ENCODE results near the gene OTUD7B.

Gene OTUD7B

DNA sequence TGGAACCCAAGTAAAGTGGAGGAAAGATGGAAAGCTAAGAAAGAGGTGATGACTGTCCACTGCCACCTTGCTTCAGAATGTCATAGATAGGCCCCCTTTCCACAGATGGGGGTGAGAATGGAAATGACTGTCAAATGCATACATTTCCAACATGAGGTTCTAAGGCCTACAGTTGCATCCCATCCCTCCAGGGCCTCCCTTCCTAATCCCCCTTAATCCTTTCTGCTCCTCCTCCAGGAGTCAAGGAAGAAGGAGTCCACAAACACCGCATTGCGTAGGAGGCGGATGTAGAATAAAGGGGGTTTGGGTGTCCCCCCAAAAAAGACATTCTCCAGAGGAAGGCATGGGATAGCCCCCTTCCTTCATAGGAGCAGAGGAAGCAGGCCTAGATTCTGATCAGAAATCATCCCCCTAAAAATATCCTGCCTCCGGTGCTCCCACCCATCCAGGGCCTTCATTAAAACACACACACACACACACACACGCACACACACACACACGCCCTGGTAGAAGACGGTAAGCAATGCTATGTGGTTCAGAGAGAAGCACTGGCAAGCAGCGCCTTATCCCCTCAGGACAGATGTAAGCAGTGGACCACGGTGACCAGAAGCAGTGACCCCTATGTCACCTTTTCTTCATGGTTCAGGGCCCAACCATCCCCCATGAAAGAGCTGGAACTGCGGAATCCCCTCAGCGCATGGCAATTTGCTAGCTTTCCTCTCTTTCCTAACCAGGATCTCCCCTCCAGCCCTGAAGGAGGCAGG, 94.9 kb downstream of the OTUD7B start:
- no peak for DNase-seq

DNA sequence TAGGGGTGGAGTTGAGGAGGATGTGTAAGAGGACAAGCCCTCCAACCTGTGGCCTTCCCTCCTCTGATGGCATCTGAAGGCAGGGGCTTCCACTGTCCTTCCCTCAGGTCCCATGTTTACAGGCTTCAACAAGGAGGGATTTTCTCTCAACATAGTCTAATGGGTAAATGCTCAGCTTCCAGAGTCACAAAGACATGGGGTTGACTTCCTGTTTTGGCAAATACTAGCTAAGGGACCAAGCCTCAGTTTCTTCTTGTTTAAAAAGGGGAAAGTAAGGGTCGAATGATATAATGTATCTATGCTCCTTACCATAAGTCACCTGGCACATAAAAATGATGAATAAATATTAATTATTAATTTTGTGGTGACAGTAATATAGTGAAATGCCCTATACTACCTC, 96.0 kb downstream of the OTUD7B start:
- no peak for DNase-seq

DNA sequence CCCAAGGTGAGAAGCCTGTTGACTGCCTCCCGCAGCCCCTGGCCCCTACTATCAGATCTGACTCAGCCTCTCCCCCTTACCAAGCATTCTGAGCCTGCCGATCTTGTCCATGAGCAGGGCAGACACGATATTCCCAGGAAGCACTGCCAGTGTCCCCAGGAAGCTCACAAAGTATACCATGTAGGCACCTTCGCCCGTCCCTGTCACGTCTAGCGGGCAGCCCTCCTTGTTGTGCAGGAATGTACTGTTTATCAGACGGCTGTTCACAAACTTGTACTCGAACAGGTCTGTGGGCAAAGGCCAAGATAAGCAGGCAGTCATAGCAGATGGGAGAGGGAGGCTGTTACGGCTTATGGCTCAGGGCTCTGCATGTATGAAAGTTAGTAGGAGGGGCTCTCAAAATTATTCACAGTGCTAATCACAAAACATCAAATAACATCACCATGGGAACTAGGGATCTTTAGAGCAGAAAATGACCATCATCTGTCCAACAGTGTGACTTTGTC, 103.9 kb downstream of the OTUD7B start:
- DNase-seq, result no peak

DNA sequence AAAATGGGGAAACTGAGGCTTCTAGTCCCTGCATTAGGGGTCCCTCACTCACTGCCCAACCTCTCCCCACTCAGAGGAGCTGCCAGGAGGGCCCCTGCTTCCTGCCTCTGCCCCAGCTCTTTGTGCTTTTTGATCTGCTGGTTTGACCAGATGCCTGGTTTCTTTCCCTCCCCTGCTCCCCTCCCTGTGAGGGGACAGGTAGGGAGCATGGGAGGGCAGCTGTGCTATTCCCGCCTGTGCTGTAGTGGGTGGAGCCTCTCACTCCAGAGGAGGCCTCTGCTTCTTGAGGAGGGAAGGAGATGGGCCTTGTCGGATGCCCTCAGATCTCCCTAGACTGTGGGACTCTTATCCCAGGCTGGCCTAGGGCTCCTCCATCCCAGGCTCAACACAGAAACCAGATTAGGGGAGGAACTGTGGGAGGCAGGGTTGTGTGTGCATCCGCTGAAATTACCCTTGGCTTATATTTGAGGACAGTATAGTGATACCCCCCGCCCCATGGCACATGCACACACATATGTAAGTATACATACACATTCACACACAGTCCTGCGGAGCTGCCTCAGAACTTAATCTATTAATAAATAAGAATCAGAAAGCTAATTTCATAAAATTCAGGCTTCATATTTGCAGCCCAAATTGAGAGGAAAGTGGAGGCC, 106.6 kb downstream of the OTUD7B start:
- no peak for DNase-seq

DNA sequence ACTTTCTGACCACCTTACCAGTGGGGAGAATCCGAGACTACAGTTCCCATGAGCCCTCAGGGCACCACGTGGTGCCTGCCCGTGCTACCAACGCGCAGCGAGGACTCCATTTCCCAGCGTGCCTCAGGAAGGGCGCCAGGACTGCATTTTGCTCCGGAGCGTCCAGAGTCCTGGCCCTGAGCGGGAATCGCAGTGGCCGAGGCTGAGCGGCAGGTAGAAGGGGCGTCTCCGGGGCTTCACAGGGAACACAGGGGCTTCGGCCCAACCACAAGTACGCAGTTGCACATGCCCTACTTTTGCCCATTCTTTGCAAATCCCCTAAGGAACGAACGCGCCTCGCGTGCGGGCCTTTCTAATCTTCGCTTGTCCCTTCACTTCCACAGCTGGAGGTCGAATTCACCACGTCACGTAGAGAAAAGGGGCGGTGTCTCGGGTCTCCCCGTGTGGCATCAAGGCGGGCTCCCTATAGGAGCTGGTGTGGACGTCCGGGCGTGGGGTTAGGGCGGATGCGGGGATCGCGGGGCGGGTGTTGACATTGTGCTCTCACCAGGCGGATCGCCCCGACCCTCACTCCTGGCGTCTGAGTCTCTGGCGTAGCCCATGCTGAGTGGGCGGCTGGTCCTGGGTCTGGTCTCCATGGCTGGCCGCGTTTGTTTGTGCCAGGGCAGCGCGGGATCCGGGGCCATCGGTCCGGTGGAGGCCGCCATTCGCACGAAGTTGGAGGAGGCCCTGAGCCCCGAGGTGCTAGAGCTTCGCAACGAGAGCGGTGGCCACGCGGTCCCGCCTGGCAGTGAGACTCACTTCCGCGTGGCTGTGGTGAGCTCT, 110.9 kb downstream of the OTUD7B start, which contains the start of gene BOLA1:
Gene BOLA1, plus strand, starts transcription at position 109 of the 825 bp plus-strand sequence. Its CDS starts 492 bp downstream, at position 601.
- DNase-seq, result peak; percentile 74

DNA sequence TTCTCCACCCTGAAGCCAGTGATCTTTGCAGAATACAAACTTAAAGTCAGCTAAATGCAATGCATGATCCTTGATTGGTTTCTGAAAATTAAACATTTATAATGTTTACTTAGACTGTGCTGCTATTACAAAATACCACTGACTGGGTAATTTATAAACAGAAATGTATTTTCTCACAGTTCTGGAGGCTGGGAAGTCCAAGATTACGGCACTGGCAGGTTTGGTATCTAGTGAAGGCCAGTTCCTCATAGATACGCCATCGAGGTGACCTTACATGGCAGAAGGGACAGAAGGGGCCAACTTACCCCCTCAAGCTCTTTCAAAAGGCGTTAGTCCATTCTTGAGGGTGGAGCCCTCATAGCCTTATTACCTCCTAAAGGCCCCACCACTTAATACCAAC, 114.0 kb downstream of the OTUD7B start:
- no peak for DNase-seq

DNA sequence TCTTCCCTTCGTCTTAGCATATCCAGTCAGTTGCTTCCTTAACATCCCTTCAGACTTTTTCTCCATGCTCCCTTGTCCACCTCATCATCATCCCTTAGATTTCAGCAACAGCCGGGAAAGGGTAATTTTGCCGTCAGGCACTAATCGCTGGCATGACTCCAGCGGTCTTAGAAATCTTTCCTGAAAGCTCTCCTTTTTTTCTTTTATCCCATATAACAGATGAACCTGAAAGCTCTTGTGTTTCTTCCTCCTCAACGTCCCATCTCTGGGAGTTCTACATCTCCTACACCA, 121.6 kb downstream of the OTUD7B start:
- no peak for DNase-seq

DNA sequence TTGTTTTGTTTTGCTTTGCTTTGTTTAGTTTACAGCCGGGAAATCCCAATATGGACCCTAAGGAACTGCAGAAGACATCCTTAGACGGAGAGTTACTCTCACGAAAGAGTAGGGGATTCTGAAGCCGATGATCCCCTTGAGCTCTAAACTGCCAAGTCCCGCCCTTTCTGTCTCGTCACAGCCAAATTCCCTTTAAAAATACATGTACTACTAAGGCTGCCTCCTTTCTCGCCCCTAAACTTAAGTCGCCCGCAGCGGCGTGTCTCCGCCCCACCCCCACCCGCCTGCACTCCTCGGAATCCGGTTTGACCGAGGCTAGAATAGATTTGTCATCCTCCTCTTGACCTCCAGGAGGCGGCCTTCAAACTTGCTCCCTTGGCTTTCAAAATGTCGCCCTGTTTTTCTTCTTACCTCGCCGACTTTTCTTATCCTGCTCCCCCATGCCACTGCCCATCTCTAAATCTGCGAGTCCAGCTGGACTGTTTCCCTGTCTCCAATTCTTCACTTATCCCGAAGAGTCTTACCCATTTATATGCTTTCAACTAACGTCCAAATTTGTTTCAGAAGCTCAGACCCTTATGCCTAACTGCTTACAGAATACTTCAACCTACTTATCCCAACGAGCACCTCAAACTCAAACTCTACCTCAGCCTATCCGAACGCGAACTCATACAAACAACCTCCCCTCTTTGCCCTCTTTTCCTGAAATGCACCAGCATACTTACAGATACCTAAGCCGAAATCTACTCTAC, 122.1 kb downstream of the OTUD7B start:
- peak; percentile 61 for DNase-seq
